Right lobe of liver (tissue), 4 donors: ENCODE data around the gene FTO.

Experiments
- CTCF ChIP-seq, 4 donors: fragments of 200-600 bp in 3 of 4; fragments of 450-650 bp in 1 of 4; IDR thresholded peaks; one replicate each; pipeline versions ENCODE4 v1.5.1 to v1.8.0; 2016 to 2022; ENCODE audit warnings: antibody characterized with exemption in 4 of 4, mild to moderate bottlenecking in 2 of 4
- POLR2A ChIP-seq: fragments of 450-650 bp; IDR thresholded peaks from one replicate; pipeline ENCODE4 v1.6.1; 2017; ENCODE audit warnings: antibody characterized with exemption, mild to moderate bottlenecking
- donor health status: DM: no; HTN: no; CAD: no.
- donor health status: DM: no; HTN: no; CAD: no.
- donor health status: DM: no; HTN: yes; CAD: no.

GRCh38 chr16:53971616-53972015 lies 267.7 kb downstream of the FTO start:
- TF ChIP-seq POLR2A (no peak), CTCF (IDR thresholded peaks at IDR 0.05) (no peak)
